HFFc6 (cell line): ENCODE data around the gene DLG2. TPM values are rescaled to one million over a fixed set of nuclear protein-coding genes. Genes with fewer than 3 reads are reported as not detected.

Experiments used
- DNase-seq: peaks from one replicate; pipeline ENCODE4 v3.0.0-alpha.2; 2018
- H3K27ac Mint-ChIP-seq: 2 replicates; pipeline ENCODE4 v1.8.0; 2020; ENCODE audit warnings: mild to moderate bottlenecking, mixed read lengths
- H3K27me3 Mint-ChIP-seq: 2 replicates; pipeline ENCODE4 v1.8.0; 2021; ENCODE audit warnings: mild to moderate bottlenecking, moderate library complexity, mixed read lengths; ENCODE audit not compliant: insufficient read depth
- H3K36me3 Mint-ChIP-seq: 2 replicates; pipeline ENCODE4 v1.8.0; 2021; ENCODE audit warnings: low read depth, mixed read lengths
- H3K4me1 Mint-ChIP-seq: 2 replicates; pipeline ENCODE4 v1.8.0; 2020; ENCODE audit warnings: low read depth, mixed read lengths
- H3K4me3 Mint-ChIP-seq: 2 replicates; pipeline ENCODE4 v1.8.0; 2020; ENCODE audit warnings: mild to moderate bottlenecking, moderate library complexity, mixed read lengths
- H3K9me3 Mint-ChIP-seq: 2 replicates; pipeline ENCODE4 v1.8.0; 2020; ENCODE audit warnings: mild to moderate bottlenecking, mixed read lengths
- CTCF ChIP-seq: fragments of 200-600 bp; sonication (generic); IDR thresholded peaks from 2 replicates; pipeline ENCODE4 v1.5.0; 2021; ENCODE audit warnings: antibody characterized with exemption, mild to moderate bottlenecking
- total RNA-seq, 6 experiments: library from RNA; stranded (reverse); fragmentation: NEBNext Ultra II Directional; extraction: Animal tissue kit (Norgen Biotek cat#: 25700); gene quantifications; 2 replicates in 1 of 6; 3 replicates in 5 of 6; pipeline ENCODE4 v1.2.3, GENCODE V29; 2021

Gene DLG2
- total RNA-seq, 6 experiments from 2014 or later: 0.39 to 1.00 (median 0.80) TPM; not detected in 1

GRCh38 chr11:83408946-83409345 lies 2218.2 kb downstream of the DLG2 start:
- Mint-ChIP-seq H3K27ac (no peak overlapping the region), H3K4me3 (no peak overlapping the region), H3K27me3 (no peaks in the 10 kb centered on the region; the same call in 1 of the 2 replicates), H3K36me3 (no peaks in the 10 kb centered on the region), H3K9me3 (peaks cover 5% of the 10 kb centered on the region; the same call in 1 of the 2 replicates), H3K4me1 (no peaks in the 10 kb centered on the region)
- TF ChIP-seq CTCF: no peak
- no peak for DNase-seq

Other genes with a start within 250 kb of the DLG2 start
- 10 to 100 TPM; 44.0 to 50.5 (median 46.6) TPM for gene TMEM126B, start 1.2 kb upstream of the DLG2 start, total RNA-seq
- 10 to 100 TPM; 32.0 to 52.4 (median 48.2) TPM for gene TMEM126A, start 20.6 kb upstream of the DLG2 start, total RNA-seq
- gene CREBZF, start 37.8 kb upstream of the DLG2 start, total RNA-seq: 10 to 100 TPM; 16.1 to 18.9 (median 18.5) TPM
- gene CCDC89, start 58.9 kb upstream of the DLG2 start, total RNA-seq: 1 to 10 TPM; 1.7 to 3.5 (median 2.8) TPM
- 10 to 100 TPM; 23.2 to 39.5 (median 27.4) TPM for gene SYTL2, start 183.8 kb upstream of the DLG2 start, total RNA-seq
- gene CCDC83, start 228.0 kb upstream of the DLG2 start, total RNA-seq: not detected